ENCODE data around the gene RAPGEF5. TPM values are rescaled to one million over a fixed set of nuclear protein-coding genes. Genes with fewer than 3 reads are reported as not detected.

RAPGEF5 gene
- total and polyA plus RNA-seq, 2 donors (not counting 3 experiments of a cell fraction or from before 2014, with no cell fraction given), result 10.0 to 43.2 TPM

DNA sequence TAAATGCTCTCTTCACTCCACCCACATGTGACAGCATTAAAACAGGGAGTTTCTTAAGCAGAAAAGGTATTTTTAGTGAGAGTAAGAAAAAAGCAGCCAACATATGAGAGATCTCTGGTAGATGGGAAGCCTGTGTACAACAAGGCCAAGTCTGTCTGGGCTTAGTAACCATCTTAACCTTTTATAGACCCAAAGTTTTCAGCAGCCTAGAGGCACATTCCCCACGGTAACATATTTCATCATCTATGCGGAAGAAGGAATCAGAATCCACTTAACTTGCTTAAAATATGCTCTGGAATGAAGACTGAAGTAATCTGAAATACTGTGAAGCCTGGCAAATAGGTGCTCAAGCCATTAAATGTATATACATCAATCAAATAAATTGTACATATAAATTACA is 127.8 kb downstream of the RAPGEF5 start:
- intact Hi-C loops (cut with micrococcal nuclease) (no loop called here), dilution Hi-C loops (cut with MboI; ENCODE audit: extremely low pct_ligation_motif_present, low sequenced_read_pairs) (no loop called here)
- Histone ChIP-seq H3K4me1 (ENCODE audit: control insufficient read depth, extremely low read depth, insufficient read depth, low read length) (no peaks in the 10 kb centered on the region), H3K36me3 (ENCODE audit: control insufficient read depth in 2 of 2, extremely low read depth in 1 of 2, insufficient read depth in 2 of 2, low read length in 2 of 2) (no peaks in the 10 kb centered on the region), H4K20me1 (replicated peaks; ENCODE audit: control insufficient read depth, extremely low read depth, insufficient read depth, low read length) (no peaks in the 10 kb centered on the region), H3K4me3 (replicated peaks in 1 of 3; ENCODE audit: insufficient read depth in 1 of 3, low read depth in 1 of 3, low read length in 3 of 3) (no peak overlapping the region), H3K79me2 (ENCODE audit: control insufficient read depth, insufficient read depth, low read length) (no peaks in the 10 kb centered on the region), H3K9me1 (replicated peaks; ENCODE audit: control insufficient read depth, extremely low read depth, insufficient read depth, low read length) (no peaks in the 10 kb centered on the region), H3K9me3 (replicated peaks; ENCODE audit: control insufficient read depth, insufficient read depth, low read length) (no peaks in the 10 kb centered on the region), H2AFZ (ENCODE audit: low read depth, low read length) (no peak overlapping the region), H3K27me3 (ENCODE audit: control insufficient read depth in 2 of 2, insufficient read depth in 2 of 2, low read length in 2 of 2) (no peaks in the 10 kb centered on the region), H3K9ac (replicated peaks; ENCODE audit: extremely low read depth, insufficient read depth, low read length) (no peak overlapping the region), H3K27ac (ENCODE audit: insufficient read depth, low read depth, low read length) (no peak overlapping the region), H3K4me2 (ENCODE audit: insufficient read depth, low read length) (no peak overlapping the region)
- TF ChIP-seq FOS (IDR thresholded peaks at IDR 0.05; ENCODE audit: borderline replicate concordance, insufficient read depth, low read length) (no peak), POLR2A (IDR thresholded peaks at IDR 0.05; ENCODE audit: low read depth, low read length) (no peak), EZH2 (IDR thresholded peaks at IDR 0.05; ENCODE audit: borderline replicate concordance, low read depth, low read length, severe bottlenecking) (no peak), GATA2 (IDR thresholded peaks at IDR 0.05; ENCODE audit: insufficient read depth, insufficient read length, low read depth, low read length) (no peak), MYC (IDR thresholded peaks at IDR 0.05; ENCODE audit: low read depth, low read length) (no peak), JUN (IDR thresholded peaks at IDR 0.05; ENCODE audit: borderline replicate concordance, insufficient read depth, insufficient read length, low read depth) (no peak), POLR2AphosphoS5 (IDR thresholded peaks at IDR 0.05; ENCODE audit: insufficient read depth, low read depth, low read length) (no peak)
- TF ChIP-seq, protein P1, sequence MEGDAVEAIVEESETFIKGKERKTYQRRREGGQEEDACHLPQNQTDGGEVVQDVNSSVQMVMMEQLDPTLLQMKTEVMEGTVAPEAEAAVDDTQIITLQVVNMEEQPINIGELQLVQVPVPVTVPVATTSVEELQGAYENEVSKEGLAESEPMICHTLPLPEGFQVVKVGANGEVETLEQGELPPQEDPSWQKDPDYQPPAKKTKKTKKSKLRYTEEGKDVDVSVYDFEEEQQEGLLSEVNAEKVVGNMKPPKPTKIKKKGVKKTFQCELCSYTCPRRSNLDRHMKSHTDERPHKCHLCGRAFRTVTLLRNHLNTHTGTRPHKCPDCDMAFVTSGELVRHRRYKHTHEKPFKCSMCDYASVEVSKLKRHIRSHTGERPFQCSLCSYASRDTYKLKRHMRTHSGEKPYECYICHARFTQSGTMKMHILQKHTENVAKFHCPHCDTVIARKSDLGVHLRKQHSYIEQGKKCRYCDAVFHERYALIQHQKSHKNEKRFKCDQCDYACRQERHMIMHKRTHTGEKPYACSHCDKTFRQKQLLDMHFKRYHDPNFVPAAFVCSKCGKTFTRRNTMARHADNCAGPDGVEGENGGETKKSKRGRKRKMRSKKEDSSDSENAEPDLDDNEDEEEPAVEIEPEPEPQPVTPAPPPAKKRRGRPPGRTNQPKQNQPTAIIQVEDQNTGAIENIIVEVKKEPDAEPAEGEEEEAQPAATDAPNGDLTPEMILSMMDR (IDR thresholded peaks at IDR 0.05; ENCODE audit: extremely low read depth in 1 of 2, insufficient read depth in 1 of 2, low read depth in 1 of 2, low read length in 2 of 2), result no peak
- TF ChIP-seq, protein P2, sequence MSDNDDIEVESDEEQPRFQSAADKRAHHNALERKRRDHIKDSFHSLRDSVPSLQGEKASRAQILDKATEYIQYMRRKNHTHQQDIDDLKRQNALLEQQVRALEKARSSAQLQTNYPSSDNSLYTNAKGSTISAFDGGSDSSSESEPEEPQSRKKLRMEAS (IDR thresholded peaks at IDR 0.05; ENCODE audit: insufficient read depth, insufficient read length), result no peak
- FAIRE-seq, result no peak
- POLR2A ChIA-PET, result no interaction called here
- no peak for DNase-seq (ENCODE audit: low read depth, low spot score)
- CTCF ChIA-PET, result interaction anchor here (1.5 kb wide), 1 partner anchor 9 kb away, joined by 4 read pairs; no protein-coding TSS in a partner anchor
- no TSS peak for BruUV-seq (replicated peaks)

Measured in endothelial cell of umbilical vein (primary cell).